ENCODE data around the gene NTSR2. TPM values are rescaled to one million over a fixed set of nuclear protein-coding genes. Genes with fewer than 3 reads are reported as not detected.

Gene NTSR2
- total and polyA plus RNA-seq, 2 experiments from 2014 or later: not detected

DNA sequence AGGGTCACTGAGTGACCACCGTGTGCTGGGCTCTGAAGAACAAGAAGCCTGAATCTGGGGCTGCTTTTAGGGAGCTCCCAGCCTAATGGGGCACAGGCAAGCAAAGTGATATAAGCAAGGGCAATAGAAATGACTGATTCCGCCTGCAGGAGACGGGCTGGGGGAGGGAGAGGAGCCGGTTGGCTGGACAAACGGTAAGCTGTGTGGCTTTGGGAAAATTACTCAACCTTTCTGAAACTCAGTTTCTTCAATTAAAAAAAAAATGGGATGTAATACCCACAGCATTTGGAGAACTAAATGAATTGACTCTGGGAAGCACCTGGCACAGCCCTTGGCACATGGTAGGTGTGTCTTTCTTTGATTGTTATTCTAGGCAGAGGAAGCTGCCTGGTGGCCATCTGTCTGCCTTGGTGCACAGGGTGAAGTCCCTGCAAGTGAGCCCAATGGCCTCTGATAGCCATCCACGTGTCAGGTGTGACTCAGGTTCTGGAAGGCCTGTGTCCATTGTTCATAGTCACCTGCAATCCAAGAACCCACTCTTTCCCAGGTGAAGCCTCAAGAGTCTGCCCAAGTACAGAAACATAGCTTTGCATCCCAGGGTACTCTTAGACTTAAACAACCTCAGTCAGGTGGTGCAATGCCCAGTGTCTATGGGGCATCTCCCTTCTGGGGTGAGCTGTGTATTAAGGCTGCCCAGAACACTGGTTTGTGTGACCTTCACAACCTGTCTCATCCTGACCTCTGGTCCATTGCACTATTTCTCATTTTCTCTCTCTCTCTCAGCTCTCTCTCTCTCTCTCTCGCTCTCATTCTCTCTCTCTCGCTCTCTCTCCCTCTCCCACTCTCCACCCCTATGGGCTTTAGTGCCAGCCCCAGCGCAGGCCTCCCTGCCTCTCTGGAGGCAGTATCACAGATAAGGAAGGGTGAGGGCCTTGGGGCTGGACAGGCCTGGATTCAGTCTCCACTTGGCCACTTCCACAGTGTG lies 30.0 kb upstream of the NTSR2 start:
- Histone ChIP-seq H3K4me1 (ENCODE audit: low read depth) (peaks cover 20% of the 10 kb centered on the region), H3K9me3 (ENCODE audit: low read depth) (no peaks in the 10 kb centered on the region), H3K27ac (no peak overlapping the region), H3K27me3 (no peaks in the 10 kb centered on the region), H3K36me3 (no peaks in the 10 kb centered on the region), H3K4me3 (no peak overlapping the region)
- no peak for TF ChIP-seq CTCF (IDR thresholded peaks at IDR 0.05; ENCODE audit: low read depth, low read length)
- DNase-seq (ENCODE audit: low read depth in 1 of 2, low spot score in 1 of 2): no peak

- H3K9me3 ChIP-seq (ENCODE audit: low read depth): no peaks in the 10 kb centered on the region
- peaks cover 20% of the 10 kb centered on the region for H3K4me1 ChIP-seq (ENCODE audit: low read depth)
- H3K27ac ChIP-seq: peak overlapping the region; percentile 28
- H3K4me3 ChIP-seq: no peak overlapping the region
- no peaks in the 10 kb centered on the region for H3K27me3 ChIP-seq
- TF ChIP-seq CTCF (IDR thresholded peaks at IDR 0.05; ENCODE audit: low read depth, low read length): no peak
- peak; percentile 59 to 76 for DNase-seq (ENCODE audit: low read depth in 1 of 2, low spot score in 1 of 2)
- H3K36me3 ChIP-seq: no peaks in the 10 kb centered on the region
These were observed 28.3 kb upstream of the NTSR2 start for GRCh38 chr2:11698009-11698922.

- TF ChIP-seq CTCF (IDR thresholded peaks at IDR 0.05; ENCODE audit: low read depth, low read length): no peak
- DNase-seq (ENCODE audit: low read depth in 1 of 2, low spot score in 1 of 2): peak; percentile 56 to 78
- no peaks in the 10 kb centered on the region for H3K9me3 ChIP-seq (ENCODE audit: low read depth)
- no peaks in the 10 kb centered on the region for H3K27me3 ChIP-seq
- peaks cover 20% of the 10 kb centered on the region for H3K4me1 ChIP-seq (ENCODE audit: low read depth)
- peak overlapping the region; percentile 35 for H3K27ac ChIP-seq
- H3K36me3 ChIP-seq: no peaks in the 10 kb centered on the region
- H3K4me3 ChIP-seq: no peak overlapping the region
These were observed 27.3 kb upstream of the NTSR2 start for GRCh38 chr2:11697103-11697871.

DNA sequence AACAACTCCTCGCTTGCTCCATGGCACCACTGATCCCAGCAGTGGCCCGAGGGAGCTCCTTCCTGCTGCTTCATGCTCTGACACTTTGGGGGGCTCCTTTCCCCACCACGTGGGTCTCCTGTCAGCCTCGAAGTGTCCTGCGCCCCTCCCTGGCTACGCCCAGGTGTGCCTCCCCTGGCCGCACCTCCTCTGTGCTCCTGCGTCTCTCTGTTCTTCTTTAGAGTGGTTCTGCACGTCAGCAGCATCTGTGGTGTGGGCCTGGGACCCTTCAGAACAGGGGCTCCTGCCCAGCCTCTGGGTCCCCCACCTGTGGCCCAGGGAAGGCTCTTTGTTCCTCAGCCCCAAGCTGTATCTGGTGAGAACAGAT lies 26.7 kb upstream of the NTSR2 start:
- Histone ChIP-seq H3K4me3 (no peak overlapping the region), H3K27ac (no peak overlapping the region)
- TF ChIP-seq CTCF (IDR thresholded peaks at IDR 0.05; ENCODE audit: low read depth, low read length): no peak

DNA sequence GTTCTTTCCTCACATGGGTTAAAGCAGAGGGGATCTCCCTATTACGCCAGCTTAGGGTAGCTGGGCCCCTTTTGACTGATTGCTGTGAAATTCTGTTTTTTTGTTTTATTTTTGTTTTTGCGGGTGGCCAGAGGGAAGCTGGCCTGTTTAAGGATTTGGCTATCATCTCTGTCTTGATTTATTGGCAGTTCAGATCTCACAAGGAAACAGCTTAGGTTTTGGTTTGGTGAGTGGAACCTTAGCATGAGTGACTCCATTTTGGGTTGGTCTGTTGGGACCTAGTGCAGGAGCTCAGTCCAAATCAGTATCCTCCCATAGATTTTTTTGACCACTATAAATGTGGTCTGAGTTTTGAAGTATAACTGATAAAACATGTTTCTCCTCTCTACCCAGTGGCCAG lies 25.6 kb upstream of the NTSR2 start:
- Histone ChIP-seq H3K36me3 (no peaks in the 10 kb centered on the region), H3K27ac (no peak overlapping the region), H3K9me3 (ENCODE audit: low read depth) (no peaks in the 10 kb centered on the region), H3K27me3 (no peaks in the 10 kb centered on the region), H3K4me3 (no peak overlapping the region), H3K4me1 (ENCODE audit: low read depth) (peaks cover 20% of the 10 kb centered on the region)
- TF ChIP-seq CTCF (IDR thresholded peaks at IDR 0.05; ENCODE audit: low read depth, low read length): no peak
- no peak for DNase-seq (ENCODE audit: low read depth in 1 of 2, low spot score in 1 of 2)

More for the DNA sequence above, 26.7 kb upstream of the NTSR2 start:
- no peak for DNase-seq (ENCODE audit: low read depth in 1 of 2, low spot score in 1 of 2)
- Histone ChIP-seq H3K36me3 (no peaks in the 10 kb centered on the region), H3K27me3 (no peaks in the 10 kb centered on the region), H3K4me1 (ENCODE audit: low read depth) (peaks cover 20% of the 10 kb centered on the region), H3K9me3 (ENCODE audit: low read depth) (no peaks in the 10 kb centered on the region)
